ENCODE data around the gene TPCN1.

DNA sequence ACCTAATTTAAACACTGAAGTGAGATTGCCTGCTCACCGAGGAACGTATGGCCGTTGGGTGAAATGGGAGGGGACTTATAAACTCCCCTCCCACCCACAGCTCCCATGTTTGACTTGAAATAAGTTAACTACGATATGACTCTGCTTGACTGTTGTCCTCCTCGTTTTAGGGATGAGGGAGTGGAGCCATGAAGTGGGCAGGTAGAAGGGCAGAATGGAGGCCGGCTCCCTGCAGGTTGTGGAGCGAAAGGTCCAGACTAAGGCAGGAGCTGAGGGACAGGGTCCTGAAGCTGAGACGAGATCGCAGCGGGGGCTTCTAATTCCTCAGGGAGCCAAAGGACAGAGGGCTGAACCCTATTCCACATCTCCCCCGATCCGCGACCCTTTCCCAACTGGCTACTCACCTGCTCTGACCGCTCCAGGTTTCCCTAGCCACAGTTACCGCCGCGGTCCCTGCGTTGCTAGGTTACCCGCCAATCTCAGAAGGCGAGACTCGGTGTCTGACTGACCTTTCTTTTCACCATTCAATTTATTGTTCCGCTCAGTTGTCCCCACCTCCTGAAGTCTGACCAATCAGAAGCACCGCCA is 577 bp upstream of the TPCN1 start:
- TF ChIP-seq, protein P1, sequence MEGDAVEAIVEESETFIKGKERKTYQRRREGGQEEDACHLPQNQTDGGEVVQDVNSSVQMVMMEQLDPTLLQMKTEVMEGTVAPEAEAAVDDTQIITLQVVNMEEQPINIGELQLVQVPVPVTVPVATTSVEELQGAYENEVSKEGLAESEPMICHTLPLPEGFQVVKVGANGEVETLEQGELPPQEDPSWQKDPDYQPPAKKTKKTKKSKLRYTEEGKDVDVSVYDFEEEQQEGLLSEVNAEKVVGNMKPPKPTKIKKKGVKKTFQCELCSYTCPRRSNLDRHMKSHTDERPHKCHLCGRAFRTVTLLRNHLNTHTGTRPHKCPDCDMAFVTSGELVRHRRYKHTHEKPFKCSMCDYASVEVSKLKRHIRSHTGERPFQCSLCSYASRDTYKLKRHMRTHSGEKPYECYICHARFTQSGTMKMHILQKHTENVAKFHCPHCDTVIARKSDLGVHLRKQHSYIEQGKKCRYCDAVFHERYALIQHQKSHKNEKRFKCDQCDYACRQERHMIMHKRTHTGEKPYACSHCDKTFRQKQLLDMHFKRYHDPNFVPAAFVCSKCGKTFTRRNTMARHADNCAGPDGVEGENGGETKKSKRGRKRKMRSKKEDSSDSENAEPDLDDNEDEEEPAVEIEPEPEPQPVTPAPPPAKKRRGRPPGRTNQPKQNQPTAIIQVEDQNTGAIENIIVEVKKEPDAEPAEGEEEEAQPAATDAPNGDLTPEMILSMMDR (IDR thresholded peaks at IDR 0.05; ENCODE audit: insufficient read depth, low read length, poor library complexity, severe bottlenecking) = no peak
- TF ChIP-seq EZH2phosphoT487 (conservative IDR thresholded peaks at IDR 0.05; ENCODE audit: low read length) = no peak
